HG03108 (cell line): ENCODE data around the gene RUVBL2.
"Not testable (repeated sequence)": the region's sequence is repeated elsewhere in the genome, so short reads cannot be mapped to it uniquely, and the experiment has no call there.

Experiments
- ATAC-seq: cut with Tn5 transposase; IDR thresholded peaks from one replicate; pipeline ENCODE4 v1.9.1; 2021; ENCODE audit warnings: moderate library complexity; ENCODE audit not compliant: unreplicated experiment

Gene RUVBL2

DNA sequence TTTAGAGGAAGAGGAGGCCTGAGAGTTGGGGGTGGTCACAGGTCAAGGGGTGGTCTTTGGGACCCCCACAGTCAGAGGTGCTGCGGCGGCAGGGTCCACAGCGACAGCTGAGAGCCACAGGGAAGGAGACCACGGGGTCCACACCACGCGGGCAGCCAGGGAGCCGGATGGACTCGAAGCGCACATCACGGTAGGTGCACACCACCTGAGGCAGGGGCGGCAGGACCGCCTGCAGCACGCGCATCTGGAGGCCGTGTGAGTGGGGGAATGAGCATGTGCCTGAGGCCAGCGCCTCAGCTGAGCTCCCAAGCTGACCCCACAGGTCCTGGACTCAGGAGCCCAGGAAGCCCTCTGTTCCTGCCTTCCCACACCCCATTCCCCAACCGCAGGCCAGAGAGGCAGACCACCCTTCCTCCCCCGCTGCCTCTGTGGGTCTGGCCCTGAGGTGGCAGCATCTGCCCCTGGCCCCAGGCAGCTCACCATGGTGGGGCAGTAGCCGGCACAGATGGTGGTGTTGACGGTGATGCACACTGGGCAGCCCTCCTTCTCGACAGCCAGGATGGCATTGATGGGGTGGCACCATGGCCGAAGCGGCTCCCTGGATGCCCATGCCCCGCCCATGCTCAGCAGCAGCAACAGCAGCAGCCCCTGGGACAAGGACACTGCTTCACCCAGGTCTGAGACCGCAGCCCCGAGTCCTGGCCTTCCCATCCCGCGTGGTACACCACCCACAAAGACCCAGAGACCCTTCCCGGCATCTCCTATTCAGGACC, 22.6 kb downstream of the RUVBL2 start:
- ATAC-seq = no peak

DNA sequence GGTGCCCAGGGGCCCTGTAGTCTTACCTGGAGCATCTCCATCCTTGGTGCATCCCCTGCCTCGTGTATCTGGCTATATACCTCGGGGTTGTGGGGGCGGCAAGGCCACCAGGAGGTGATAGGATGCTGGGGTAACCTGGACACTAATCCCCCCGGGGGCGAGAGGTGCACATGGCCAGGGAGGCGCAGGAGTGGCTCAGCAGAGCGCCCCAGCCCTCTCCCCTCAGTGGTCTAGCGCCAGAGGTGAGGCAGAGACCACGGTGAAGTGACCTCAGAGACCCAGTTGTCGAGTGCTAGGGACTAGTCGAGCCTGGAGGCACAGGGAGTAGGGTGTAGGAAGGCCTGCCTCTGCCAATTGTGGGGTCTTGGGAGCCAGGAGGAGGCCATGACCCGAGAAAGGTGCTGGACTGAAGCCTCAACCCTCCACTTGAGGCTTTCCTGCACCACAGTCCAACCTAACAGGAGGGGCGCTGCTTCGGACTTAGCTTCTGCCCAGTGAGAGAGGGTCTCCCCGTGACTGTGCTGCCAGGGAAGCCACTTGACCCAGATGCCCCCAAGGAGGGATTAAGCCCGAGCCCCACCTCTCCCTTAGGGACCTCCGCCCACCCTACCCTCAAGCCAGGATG, 23.5 kb downstream of the RUVBL2 start, which contains the start of gene LHB:
TSS of gene LHB (minus strand) at position 51 of the 625 bp plus-strand sequence. CDS start at position 41, 10 bp downstream.
- no peak for ATAC-seq

DNA sequence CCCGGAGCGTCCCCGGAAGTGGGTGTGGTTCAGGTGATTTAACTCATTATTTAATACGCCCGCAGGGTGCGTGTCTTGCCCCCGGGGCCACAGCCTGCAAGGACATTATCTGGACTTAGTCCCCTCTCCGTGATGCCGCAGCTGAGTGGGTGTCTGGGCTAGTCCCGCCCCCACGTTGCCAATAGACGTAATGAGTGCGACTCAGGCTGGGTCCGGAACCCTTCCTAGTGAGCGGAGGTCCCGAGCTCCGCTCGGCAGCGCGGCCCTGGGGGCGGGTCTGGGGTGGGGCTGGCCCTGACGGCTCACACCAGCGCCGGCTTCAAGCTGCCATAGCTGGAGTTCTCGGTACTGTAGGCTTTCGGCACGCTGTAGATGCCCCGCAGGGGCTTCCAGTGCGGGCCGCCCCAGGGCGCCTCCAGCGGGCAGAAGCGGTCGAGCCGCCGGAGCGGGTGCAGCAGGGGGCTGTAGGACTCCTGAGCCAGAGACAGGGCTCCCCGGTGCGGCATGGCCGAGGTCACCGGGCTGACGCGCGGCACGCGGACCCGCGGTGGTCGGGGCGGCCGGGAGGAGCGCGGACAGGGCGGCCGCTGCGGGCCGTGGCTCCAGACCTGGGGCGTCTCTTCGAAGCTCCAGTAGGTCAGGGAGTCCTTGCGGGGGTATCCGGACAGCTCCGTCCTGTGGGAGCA, 24.1 kb downstream of the RUVBL2 start:
- peak; percentile 42 for ATAC-seq

GRCh38 chr19:49018388-49019241, 24.9 kb downstream of the RUVBL2 start:
- not testable (repeated sequence) for ATAC-seq

- ATAC-seq = no peak
These were observed 25.7 kb downstream of the RUVBL2 start for GRCh38 chr19:49019242-49019932.

DNA sequence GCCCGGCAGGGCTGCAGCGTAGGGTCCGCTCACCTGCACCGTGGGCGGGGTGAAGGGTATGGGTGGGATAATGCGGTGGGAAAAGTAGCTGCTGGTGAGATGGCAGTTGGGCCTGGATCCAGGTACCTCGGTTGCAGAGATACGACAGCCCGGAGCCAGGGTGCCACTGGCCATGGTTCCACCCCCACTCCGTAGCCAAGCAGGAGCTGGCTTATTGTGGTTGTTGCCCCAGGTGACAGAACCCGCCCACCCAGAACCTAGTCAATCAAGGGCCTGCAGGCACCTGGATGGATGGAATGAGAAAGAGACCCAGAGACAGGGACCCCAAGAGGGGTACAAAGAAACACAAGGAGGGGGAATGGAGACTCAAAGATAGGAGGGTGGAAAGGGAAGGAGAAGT, 26.7 kb downstream of the RUVBL2 start:
- ATAC-seq = no peak

GRCh38 chr19:49020931-49021895, 27.5 kb downstream of the RUVBL2 start:
- no peak for ATAC-seq

DNA sequence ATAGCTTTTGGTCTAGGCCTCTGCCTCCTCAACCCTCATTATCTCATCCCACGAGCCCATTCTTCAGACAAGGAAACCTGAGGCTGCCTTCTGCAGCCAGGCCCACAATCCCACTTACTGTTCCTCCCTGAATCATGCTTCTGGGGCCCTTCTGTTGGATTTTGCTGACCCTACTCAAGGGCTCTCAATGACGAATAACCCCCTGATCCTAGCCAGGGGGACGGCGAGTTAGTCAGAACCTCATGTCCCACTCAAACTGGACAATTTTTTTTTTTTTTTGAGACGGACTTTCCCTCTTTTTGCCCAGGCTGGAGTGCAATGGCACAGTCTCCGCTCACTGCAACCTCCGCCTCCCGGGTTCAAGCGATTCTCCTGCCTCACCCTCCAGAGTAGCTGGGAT, 28.4 kb downstream of the RUVBL2 start:
- no peak for ATAC-seq

GRCh38 chr19:49024233-49024632, 30.5 kb downstream of the RUVBL2 start, which contains the start of gene CGB3:
CGB3 (minus strand) TSS chr19:49024333; CDS start chr19:49023971, 362 bp downstream.
- not testable (repeated sequence) for ATAC-seq

- not testable (repeated sequence) for ATAC-seq
These were observed 31.4 kb downstream of the RUVBL2 start for GRCh38 chr19:49025088-49025487.

DNA sequence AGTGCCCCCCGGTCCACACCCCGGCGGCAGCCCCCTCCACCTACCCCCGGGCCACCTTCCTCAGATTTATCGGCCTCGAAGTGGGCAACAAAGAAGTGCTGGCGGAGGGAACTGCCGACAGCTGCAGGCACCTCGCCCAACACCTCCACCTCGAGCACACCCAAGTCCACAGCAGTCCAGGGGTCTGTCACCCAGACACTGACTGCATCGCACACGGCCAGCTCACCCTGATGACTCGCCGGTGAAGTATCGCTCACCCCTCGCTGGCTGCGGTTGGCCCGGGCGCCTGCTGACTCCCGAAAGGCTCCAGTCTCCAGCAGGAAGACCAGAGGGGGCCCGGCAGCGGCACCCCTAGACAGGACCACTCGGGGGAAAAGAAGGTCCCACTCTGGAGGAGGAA, 31.9 kb downstream of the RUVBL2 start:
- ATAC-seq = not testable (repeated sequence)

- ATAC-seq = not testable (repeated sequence)
These were observed 35.0 kb downstream of the RUVBL2 start for GRCh38 chr19:49028686-49029085.

DNA sequence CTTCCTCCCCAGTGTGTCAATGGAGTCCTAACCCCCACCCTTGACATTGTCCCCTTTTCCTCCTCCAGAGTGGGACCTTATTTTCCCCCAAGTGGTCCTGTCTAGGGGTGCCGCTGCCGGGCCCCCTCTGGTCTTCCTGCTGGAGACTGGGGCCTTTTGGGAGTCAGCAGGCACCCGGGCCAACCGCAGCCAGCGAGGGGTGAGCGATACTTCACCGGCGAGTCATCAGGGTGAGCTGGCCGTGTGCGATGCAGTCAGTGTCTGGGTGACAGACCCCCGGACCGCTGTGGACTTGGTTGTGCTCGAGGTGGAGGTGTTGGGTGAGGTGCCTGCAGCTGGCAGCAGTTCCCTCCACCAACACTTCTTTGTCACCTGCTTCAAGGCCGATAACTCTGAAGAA, 36.1 kb downstream of the RUVBL2 start:
- not testable (repeated sequence) for ATAC-seq

DNA sequence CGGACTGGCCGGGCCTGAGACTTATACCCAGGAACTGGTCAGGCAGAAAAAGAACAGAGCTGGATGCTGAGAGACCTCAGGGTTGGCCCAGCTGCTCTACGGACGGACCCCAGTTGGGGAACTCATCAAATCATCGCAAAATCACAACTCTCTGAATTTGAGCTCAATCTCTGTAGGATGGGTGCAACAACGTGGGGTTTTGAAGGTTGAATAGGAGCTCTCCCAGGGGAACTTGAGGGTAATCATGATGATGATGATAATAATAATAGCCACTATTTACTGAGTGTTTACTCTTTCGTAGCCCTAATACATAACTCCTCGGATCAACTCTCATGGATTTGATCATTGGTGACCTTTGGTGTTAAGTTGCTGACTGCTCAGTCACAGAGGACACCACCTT, 36.6 kb downstream of the RUVBL2 start:
- ATAC-seq = not testable (repeated sequence)

GRCh38 chr19:49031642-49032301, 38.1 kb downstream of the RUVBL2 start, which contains the start of gene CGB2:
CGB2 (plus strand) TSS chr19:49031890; CDS start chr19:49032096, 206 bp downstream.
- ATAC-seq = not testable (repeated sequence)

DNA sequence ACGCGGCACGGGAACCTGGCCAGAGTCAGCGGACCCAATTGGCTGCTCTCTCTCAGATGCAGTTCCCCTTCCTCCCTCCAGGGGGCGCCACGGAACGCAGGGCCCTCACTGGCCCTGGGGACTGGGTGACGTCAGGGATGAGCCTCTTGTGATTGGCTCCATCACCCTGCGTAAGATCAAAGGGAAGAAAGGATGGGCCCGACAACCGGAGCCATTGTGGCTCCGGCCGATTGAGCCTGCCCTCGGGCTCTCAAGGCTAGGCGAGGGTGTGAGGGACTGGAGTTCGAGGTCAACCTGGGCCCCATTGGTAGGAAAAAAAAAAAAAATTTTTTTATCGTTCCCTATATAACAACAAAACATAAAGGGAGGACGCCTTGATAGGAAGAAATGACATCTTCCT, 43.1 kb downstream of the RUVBL2 start, which contains the start of gene CGB1:
TSS of gene CGB1 (minus strand) at position 81 of the 400 bp plus-strand sequence. CDS start 184 bp downstream, outside the sequence.
- not testable (repeated sequence) for ATAC-seq

DNA sequence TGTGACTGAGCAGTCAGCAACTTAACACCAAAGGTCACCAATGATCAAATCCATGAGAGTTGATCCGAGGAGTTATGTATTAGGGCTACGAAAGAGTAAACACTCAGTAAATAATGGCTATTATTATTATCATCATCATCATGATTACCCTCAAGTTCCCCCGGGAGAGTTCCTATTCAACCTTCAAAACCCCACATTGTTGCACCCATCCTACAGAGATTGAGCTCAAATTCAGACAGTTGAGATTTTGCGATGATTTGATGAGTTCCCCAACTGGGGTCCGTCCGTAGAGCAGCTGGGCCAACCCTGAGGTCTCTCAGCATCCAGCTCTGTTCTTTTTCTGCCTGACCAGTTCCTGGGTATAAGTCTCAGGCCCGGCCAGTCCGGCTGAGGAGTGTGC, 44.4 kb downstream of the RUVBL2 start:
- not testable (repeated sequence) for ATAC-seq
